WERI-Rb-1 (cell line): ENCODE results near the gene LRBA.

Experiments
- DNase-seq: peaks from one replicate; pipeline ENCODE4 v3.0.0-alpha.2; 2020
- H3K27ac ChIP-seq: fragments of 250-450 bp; sonication (Bioruptor Pico); 2 replicates; pipeline ENCODE4 v1.5.1; 2020; ENCODE audit warnings: mild to moderate bottlenecking, moderate library complexity
- H3K27me3 ChIP-seq: fragments of 250-450 bp; sonication (Bioruptor Pico); 2 replicates; pipeline ENCODE4 v1.5.1; 2021; ENCODE audit warnings: mild to moderate bottlenecking, low read depth, moderate library complexity; ENCODE audit not compliant: insufficient read depth, severe bottlenecking
- H3K36me3 ChIP-seq: fragments of 250-450 bp; sonication (Bioruptor Pico); 2 replicates; pipeline ENCODE4 v1.5.1; 2020; ENCODE audit warnings: mild to moderate bottlenecking, moderate library complexity
- H3K4me3 ChIP-seq: 2 replicates; pipeline ENCODE4 v1.5.1; 2011; ENCODE audit warnings: low read depth, mild to moderate bottlenecking, control low read depth, low read length
- H3K9me3 ChIP-seq: fragments of 250-450 bp; sonication (Bioruptor Pico); 2 replicates; pipeline ENCODE4 v1.5.1; 2021; ENCODE audit warnings: mild to moderate bottlenecking, moderate library complexity; ENCODE audit not compliant: severe bottlenecking
- CTCF ChIP-seq: IDR thresholded peaks from 2 replicates; pipeline ENCODE4 v1.5.1; 2011; ENCODE audit warnings: low read depth, mild to moderate bottlenecking, control low read depth, inconsistent platforms, low read length

The LRBA gene

GRCh38 chr4:150436598-150437370 lies 578.3 kb downstream of the LRBA start:
- DNase-seq = no peak
- no peak for TF ChIP-seq CTCF
- no peak overlapping the region for H3K4me3 ChIP-seq
- H3K27me3 ChIP-seq = no peaks in the 10 kb centered on the region
- no peaks in the 10 kb centered on the region for H3K9me3 ChIP-seq
- H3K27ac ChIP-seq = no peak overlapping the region
- no peaks in the 10 kb centered on the region for H3K36me3 ChIP-seq

- Histone ChIP-seq H3K27ac (no peak overlapping the region), H3K4me3 (no peak overlapping the region), H3K36me3 (no peaks in the 10 kb centered on the region), H3K27me3 (no peaks in the 10 kb centered on the region), H3K9me3 (no peaks in the 10 kb centered on the region)
- DNase-seq = no peak
- no peak for TF ChIP-seq CTCF
Observed at GRCh38 chr4:150431221-150431620, 583.9 kb downstream of the LRBA start.

- no peak for TF ChIP-seq CTCF
- no peaks in the 10 kb centered on the region for H3K36me3 ChIP-seq
- H3K27me3 ChIP-seq = no peaks in the 10 kb centered on the region
- DNase-seq = no peak
- H3K9me3 ChIP-seq = no peaks in the 10 kb centered on the region
- H3K27ac ChIP-seq = no peak overlapping the region
- no peak overlapping the region for H3K4me3 ChIP-seq
Observed at GRCh38 chr4:150425161-150425560, 589.9 kb downstream of the LRBA start.

GRCh38 chr4:150423503-150423902 lies 591.6 kb downstream of the LRBA start:
- no peaks in the 10 kb centered on the region for H3K27me3 ChIP-seq
- no peak for TF ChIP-seq CTCF
- H3K27ac ChIP-seq = no peak overlapping the region
- H3K36me3 ChIP-seq = no peaks in the 10 kb centered on the region
- no peaks in the 10 kb centered on the region for H3K9me3 ChIP-seq
- H3K4me3 ChIP-seq = no peak overlapping the region
- DNase-seq = no peak

GRCh38 chr4:150423074-150423473 lies 592.0 kb downstream of the LRBA start:
- H3K27me3 ChIP-seq = no peaks in the 10 kb centered on the region
- TF ChIP-seq CTCF = no peak
- H3K4me3 ChIP-seq = no peak overlapping the region
- DNase-seq = no peak
- H3K36me3 ChIP-seq = no peaks in the 10 kb centered on the region
- no peak overlapping the region for H3K27ac ChIP-seq
- H3K9me3 ChIP-seq = no peaks in the 10 kb centered on the region

GRCh38 chr4:150421612-150422011 lies 593.5 kb downstream of the LRBA start:
- Histone ChIP-seq H3K36me3 (no peaks in the 10 kb centered on the region), H3K9me3 (no peaks in the 10 kb centered on the region), H3K4me3 (no peak overlapping the region), H3K27me3 (no peaks in the 10 kb centered on the region), H3K27ac (no peak overlapping the region)
- no peak for TF ChIP-seq CTCF
- no peak for DNase-seq
